Cardiac septum (tissue), 1 donor: ENCODE measurements around the gene RPUSD3. TPM values are rescaled to one million over a fixed set of nuclear protein-coding genes. Genes with fewer than 3 reads are reported as not detected.

Experiments used
- total RNA-seq: library from RNA; stranded (reverse); fragmentation: NEBNext Ultra II Directional; extraction: Animal tissue kit (Norgen Biotek cat#: 25700); gene quantifications from one replicate; pipeline ENCODE4 v1.2.1, GENCODE V29; 2021
- donor health status: DM: no; HTN: no; CAD: no.

RPUSD3 gene
- total RNA-seq, 1 donor from 2014 or later = 28.3 TPM

Other genes with a start within 250 kb of the RPUSD3 start
- gene MTMR14, start 194.5 kb downstream of the RPUSD3 start, total RNA-seq = 27.9 TPM
- gene CPNE9, start 140.2 kb downstream of the RPUSD3 start, total RNA-seq = not detected
- 10.6 TPM for gene BRPF1, start 112.3 kb downstream of the RPUSD3 start, total RNA-seq
- gene OGG1, start 94.1 kb downstream of the RPUSD3 start, total RNA-seq = 9.6 TPM
- gene CAMK1, start 74.1 kb downstream of the RPUSD3 start, total RNA-seq = 10.0 TPM
- gene TADA3, start 51.5 kb downstream of the RPUSD3 start, total RNA-seq = 50.1 TPM
- gene ARPC4, start 50.9 kb downstream of the RPUSD3 start, total RNA-seq = 79.8 TPM
- gene TTLL3, start 33.7 kb downstream of the RPUSD3 start, total RNA-seq = 19.5 TPM
- 1.9 TPM for gene CIDEC, start 36.2 kb upstream of the RPUSD3 start, total RNA-seq
- 17.3 TPM for gene JAGN1, start 46.6 kb upstream of the RPUSD3 start, total RNA-seq
- 1.1 TPM for gene IL17RE, start 58.8 kb upstream of the RPUSD3 start, total RNA-seq
- gene IL17RC, start 73.1 kb upstream of the RPUSD3 start, total RNA-seq = 20.4 TPM
- gene CRELD1, start 89.8 kb upstream of the RPUSD3 start, total RNA-seq = 60.1 TPM
- gene PRRT3, start 108.4 kb upstream of the RPUSD3 start, total RNA-seq = 1.6 TPM
- 59.6 TPM for gene EMC3, start 142.8 kb upstream of the RPUSD3 start, total RNA-seq
- 0.48 TPM for gene FANCD2, start 182.4 kb upstream of the RPUSD3 start, total RNA-seq